Measurements from ENCODE around the gene PDX1.

The PDX1 gene

GRCh38 chr13:27919934-27920676 lies at the start of gene PDX1:
Gene PDX1 (plus strand): TSS chr13:27920000. CDS start chr13:27920139, 139 bp downstream.
- no peak for DNase-seq

GRCh38 chr13:27878274-27878673 lies 41.5 kb upstream of the PDX1 start:
- DNase-seq = no peak

DNA sequence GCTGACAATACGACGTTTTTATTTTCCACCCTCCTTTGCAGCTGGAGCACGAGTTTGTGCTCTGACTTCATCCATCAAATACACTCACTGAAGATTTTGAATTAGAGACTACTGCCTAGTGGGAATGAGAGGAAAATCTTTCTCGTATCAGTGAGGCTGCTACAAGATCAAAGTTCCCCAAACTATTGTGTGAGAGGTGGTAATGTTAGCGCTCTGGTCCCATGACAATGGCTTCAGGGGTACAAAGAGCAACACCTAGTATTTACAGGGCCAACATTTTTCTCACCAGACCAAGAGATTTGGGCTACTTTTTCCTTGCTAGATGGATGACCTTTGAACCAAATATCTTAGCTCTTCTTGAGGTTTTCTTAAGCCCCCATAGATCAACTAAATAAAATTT lies 30.3 kb upstream of the PDX1 start:
- no peak for DNase-seq

- DNase-seq = no peak
These were observed 23.1 kb upstream of the PDX1 start for GRCh38 chr13:27896726-27897125.

- DNase-seq = no peak
These were observed 15.1 kb upstream of the PDX1 start for GRCh38 chr13:27904719-27905118.

DNA sequence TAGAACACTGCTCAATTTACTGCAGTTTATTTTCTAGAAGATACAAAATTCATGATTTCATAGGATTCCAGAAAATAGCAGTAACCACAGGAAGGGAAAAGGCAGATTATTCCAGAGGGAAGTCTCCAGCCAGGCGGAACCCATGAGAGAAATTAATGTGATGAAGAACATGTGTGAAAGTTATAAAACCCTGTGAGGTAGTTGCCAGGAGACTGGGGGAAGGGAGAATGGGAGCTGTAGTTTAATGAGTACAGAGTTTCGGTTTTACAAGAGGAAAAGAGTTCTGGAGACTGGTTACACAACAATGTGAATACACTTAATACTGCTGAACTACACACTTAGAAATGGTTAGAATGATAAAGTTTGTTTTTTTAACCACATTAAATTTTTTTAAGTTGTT lies 14.2 kb upstream of the PDX1 start:
- DNase-seq = no peak

DNA sequence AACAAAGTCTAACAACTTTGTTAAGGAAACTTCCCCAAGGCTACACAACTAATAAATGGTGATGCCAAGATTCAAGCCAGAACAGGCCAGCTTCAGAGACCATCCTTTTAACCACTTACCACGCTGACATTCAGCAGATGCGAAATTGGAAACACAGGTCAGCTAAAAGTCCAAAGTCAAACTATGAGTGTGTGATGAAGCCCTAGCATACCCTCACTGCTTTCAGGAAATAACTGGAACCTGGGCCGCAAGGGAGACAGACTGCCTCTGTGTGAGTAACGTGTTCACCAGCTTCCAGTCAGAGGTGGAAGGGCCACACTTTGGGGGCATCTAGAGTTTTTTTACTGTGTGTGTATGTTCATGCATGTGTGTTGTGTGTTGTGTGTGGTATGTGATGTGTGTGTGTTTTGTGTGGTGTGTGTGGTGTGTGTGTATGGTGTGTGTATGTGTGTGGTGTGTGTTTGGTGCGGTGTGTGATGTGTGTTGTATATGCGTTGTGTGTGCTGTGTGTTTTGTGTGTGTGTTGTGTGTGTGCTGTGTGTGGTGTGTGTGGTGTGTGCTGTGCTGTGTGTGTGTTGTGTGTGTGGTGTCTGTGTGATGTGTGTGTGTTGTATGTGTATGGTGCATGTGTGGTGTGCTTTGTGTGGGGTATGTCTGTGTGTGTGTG lies 12.5 kb upstream of the PDX1 start:
- no peak for DNase-seq

DNA sequence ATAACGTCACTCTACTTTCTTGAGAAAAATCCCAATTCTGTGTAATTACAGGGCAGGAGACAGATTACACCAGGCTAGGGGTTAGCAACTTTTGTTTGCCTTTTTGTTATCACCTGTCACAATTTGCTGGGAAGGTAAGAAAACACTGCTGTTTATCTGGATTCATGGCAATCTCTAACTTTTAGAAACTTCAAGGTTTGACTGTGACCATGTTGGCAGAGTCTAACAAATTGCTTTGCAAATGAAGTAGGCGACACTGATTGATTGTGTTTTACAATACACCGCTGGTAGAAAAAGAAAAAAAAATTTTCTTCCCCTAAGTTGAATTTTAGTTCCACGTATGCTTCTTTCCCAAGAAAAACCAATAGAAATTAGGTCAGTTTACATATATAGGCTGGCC lies 10.4 kb upstream of the PDX1 start:
- no peak for DNase-seq

DNA sequence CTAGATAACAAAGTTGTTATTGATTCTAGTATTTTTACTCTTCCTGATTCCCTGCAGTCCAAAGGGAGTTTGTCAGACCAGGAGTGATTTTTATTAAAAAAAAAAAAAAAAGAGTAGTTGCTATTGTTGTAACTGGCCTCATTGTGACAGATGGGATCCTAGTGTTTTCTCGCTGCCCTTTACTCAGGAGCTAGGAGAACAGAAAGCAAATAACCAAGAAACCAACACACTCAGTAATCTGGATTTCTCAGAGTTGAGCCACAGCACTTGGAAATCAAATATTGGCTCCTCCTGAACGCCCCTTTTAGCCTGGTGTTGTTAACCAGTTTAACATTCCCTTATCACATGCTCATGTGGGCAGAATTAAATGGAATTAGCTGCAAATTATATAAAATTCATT lies 8.3 kb upstream of the PDX1 start:
- no peak for DNase-seq

GRCh38 chr13:27913160-27913559 lies 6.6 kb upstream of the PDX1 start:
- DNase-seq = no peak

DNA sequence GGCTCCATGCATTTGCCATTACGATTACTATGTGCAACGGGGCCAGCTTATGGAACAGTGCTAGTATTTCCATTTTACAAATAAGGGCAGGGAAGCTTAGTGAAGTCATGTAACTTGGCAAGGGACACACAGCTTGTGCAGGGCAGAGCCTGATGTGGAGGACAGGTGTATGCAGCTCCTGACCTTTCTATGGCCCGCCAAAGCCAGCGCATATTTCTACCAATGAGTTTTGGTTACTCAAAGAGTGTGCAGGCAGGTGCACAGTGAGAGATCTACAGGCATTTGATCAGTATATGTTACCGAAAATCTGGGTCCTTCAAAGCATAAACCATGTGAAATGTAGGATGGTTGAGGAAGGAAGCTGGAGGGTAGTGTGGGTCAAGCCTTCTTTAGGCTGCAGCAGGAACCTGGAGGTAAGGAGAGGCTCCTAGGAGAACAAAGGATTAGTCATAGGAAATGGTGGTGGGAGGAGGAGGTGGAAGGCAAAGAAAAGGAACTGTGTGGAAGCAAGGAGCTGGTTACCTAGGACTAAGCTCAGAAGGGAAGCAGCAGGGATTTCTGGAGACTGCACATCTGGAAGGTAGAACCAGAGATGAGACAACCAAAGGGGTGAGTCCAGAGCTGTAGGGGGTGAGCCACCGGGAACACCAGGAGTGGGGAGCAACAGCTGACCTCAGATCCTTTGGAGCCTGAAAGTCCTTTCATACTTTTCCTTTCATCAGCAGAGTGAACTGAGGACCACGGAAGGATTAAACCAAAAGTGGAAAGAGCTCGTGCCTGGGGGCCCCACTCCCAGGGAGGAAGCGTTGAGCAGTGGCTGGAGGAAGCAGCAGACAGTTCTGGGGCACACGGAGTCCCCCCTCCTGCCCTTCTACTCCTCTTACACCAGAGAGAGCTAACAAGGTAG lies 4.2 kb upstream of the PDX1 start:
- no peak for DNase-seq

GRCh38 chr13:27917121-27917947 lies 2.5 kb upstream of the PDX1 start:
- no peak for DNase-seq

- no peak for DNase-seq
These were observed 1.5 kb upstream of the PDX1 start for GRCh38 chr13:27918041-27918917.

DNA sequence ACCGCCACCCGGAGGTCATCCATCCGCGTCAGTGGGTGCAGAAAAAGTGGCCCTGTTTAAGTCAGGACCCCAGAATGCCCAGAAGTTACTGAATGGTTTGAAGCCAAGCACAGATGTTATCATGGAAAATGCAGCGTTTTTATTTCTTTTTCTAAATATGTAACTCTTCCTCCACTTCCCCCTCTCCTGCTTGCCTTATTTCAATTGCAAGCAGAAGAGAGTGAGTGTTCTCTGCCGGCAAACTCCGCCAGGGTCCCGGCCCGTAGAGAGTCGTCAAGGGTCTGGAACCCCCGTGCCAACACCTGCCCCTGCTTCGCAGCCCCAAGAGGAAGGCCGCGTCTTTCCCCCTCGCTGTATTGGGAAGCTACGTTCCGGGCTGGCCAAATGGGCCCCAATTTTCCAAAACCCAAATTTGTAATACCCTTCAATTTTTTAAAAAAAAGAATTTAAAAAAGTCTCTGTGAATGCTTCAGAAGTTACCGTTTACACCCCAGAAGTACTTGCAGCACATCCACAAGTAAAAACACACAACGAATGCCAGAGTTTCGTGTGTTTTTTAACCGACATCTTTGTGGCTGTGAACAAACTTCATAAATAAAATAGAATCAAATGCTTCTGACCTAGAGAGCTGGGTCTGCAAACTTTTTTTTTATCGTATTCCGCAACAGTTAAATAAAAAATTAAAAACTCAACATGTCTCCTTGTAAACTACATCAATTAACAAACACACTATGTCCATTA lies 712 bp upstream of the PDX1 start:
- DNase-seq = no peak

- DNase-seq = no peak
These were observed 204 bp upstream of the PDX1 start for GRCh38 chr13:27919659-27919933.

- DNase-seq = no peak
These were observed 1.0 kb downstream of the PDX1 start for GRCh38 chr13:27920677-27921420.

- DNase-seq = no peak
These were observed 1.7 kb downstream of the PDX1 start for GRCh38 chr13:27921421-27921960.

DNA sequence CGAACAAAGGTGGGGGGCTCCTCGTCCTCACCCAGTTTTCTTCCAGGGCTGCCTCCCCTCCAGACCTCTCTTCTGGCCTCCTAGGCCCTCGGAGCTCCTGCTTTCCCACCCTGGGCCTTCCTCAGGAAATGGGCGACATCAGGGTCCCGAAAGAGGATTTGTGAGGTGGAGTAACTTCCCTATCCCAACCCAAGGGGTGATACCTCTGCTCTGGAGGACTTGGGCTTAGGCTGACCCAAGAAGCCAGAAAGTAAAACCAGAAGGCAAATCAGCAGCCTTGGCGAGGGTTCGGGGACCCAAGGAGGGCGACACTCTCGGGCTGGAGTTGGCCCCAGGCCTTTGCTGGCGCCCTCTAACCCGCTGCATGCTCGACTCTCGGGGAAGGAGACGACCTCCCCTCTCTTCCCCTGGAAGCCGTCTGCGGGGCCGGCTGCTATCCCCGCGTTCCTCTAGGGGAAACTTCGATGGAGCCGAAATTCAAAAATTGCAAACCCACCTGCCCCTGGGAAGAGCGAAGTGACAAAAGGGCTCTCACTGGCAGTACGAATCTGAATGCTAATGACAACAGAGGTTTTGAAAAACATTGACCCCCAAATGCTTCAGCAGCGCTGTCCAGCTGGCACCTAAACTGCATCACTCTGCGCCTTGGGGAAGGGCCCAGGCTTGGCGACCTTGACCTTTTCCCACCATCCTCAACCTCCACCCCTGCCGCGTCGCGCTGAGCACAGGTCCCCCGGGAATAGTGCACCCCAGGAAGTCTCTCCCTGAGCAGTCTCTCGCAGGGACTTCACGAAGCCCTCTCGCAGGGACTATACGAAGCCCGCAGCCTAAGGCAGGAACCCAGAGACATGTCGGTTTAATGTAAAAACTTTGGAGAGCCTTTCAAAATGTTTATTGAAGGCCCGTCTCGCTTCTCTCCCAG lies 2.4 kb downstream of the PDX1 start:
- DNase-seq = no peak
